Measurements from ENCODE around the gene SPATA12.

The SPATA12 gene

GRCh38 chr3:57112206-57112605 is 51.7 kb downstream of the SPATA12 start:
- no peak for DNase-seq (ENCODE audit: low read depth in 3 of 3)

GRCh38 chr3:57116501-57116900 is 56.0 kb downstream of the SPATA12 start:
- no peak for DNase-seq (ENCODE audit: low read depth in 3 of 3)

GRCh38 chr3:57118254-57118653 is 57.8 kb downstream of the SPATA12 start:
- no peak for DNase-seq (ENCODE audit: low read depth in 3 of 3)

- no peak for DNase-seq (ENCODE audit: low read depth in 3 of 3)
Observed at GRCh38 chr3:57120040-57120439, 59.6 kb downstream of the SPATA12 start.

GRCh38 chr3:57120451-57121174 is 60.1 kb downstream of the SPATA12 start:
- DNase-seq (ENCODE audit: low read depth in 3 of 3), result no peak

All from stimulated activated CD4-positive, alpha-beta T cell treated with anti-CD3 and anti-CD28 coated beads, TNF-alpha, amount 100 ng/mL, for 24 hours (primary cell).